Panc1 (cell line): ENCODE measurements around the gene ATP6V0A4.

Experiments used
- SIN3A ChIP-seq: IDR thresholded peaks from 2 replicates; pipeline ENCODE4 v1.6.1; 2012; ENCODE audit warnings: low read depth, mild to moderate bottlenecking, low read length, moderate library complexity, borderline replicate concordance; ENCODE audit not compliant: insufficient read depth
- TF ChIP-seq, protein P1 (sequence below): fragments of 450-650 bp; IDR thresholded peaks from 2 replicates; pipeline ENCODE4 v1.5.1; 2017; ENCODE audit warnings: mild to moderate bottlenecking

DNA sequence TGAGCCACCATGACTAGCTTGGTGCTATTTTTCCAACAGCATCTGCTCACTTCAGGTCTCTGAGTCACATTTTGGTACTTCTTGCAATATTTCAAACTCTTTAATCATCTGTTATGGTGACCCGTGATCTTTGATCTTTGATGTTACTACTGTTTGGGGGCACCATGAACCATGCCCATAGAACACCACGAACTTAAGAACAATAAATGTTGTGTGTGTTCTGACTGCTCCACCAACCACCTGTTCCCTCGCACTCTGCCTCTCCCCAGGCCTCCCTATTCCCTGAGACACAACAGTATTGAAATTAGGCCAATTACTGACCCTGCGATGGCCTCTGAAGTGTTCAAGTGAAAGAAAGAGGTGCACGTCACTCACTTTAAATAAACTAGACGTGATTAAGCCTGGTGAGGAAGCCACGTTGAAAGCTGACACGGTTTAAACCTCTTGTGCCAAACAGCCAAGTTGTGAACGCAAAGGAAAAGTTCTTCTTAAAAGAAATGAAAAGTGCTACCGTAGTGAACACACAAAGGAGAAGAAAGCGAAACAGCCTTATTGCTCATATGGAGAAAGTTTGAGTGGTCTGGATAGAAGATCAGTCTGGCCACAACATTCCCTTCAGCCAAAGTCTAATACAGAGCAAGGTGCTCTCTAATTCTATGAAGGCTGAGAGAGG lies 27.2 kb upstream of the ATP6V0A4 start:
- TF ChIP-seq, protein P1, sequence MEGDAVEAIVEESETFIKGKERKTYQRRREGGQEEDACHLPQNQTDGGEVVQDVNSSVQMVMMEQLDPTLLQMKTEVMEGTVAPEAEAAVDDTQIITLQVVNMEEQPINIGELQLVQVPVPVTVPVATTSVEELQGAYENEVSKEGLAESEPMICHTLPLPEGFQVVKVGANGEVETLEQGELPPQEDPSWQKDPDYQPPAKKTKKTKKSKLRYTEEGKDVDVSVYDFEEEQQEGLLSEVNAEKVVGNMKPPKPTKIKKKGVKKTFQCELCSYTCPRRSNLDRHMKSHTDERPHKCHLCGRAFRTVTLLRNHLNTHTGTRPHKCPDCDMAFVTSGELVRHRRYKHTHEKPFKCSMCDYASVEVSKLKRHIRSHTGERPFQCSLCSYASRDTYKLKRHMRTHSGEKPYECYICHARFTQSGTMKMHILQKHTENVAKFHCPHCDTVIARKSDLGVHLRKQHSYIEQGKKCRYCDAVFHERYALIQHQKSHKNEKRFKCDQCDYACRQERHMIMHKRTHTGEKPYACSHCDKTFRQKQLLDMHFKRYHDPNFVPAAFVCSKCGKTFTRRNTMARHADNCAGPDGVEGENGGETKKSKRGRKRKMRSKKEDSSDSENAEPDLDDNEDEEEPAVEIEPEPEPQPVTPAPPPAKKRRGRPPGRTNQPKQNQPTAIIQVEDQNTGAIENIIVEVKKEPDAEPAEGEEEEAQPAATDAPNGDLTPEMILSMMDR = no peak
- TF ChIP-seq SIN3A = no peak
